AG09319 (cell line): ENCODE results near the gene YAP1.

ENCODE experiments used
- DNase-seq: peaks from one replicate; pipeline ENCODE4 v3.0.0-alpha.2; 2010; ENCODE audit warnings: low read depth; ENCODE audit errors: extremely low read depth
- TF ChIP-seq, protein P1 (sequence below): IDR thresholded peaks from 2 replicates; pipeline ENCODE4 v1.5.1; 2011; ENCODE audit warnings: low read depth, mild to moderate bottlenecking, inconsistent platforms, low read length, moderate library complexity

YAP1 gene

DNA sequence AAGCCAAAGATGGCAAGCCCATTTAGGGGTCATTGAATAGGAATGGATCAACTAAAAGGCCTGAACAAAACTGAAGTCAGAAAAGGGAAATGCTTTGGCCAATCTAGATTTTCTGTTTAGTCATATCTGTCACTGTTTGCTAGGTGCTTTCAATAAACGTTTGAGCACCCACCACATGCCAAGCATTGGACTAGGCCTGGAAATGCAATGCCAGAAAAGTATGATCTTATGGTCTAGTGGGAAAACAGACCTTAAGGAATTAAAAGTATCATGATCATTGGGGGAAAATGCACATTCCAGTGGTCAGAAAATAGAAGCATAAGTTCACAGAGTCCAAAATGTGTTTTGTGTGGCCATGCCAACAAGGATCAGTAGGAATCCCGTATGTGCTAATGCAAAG, 130.3 kb downstream of the YAP1 start:
- TF ChIP-seq, protein P1, sequence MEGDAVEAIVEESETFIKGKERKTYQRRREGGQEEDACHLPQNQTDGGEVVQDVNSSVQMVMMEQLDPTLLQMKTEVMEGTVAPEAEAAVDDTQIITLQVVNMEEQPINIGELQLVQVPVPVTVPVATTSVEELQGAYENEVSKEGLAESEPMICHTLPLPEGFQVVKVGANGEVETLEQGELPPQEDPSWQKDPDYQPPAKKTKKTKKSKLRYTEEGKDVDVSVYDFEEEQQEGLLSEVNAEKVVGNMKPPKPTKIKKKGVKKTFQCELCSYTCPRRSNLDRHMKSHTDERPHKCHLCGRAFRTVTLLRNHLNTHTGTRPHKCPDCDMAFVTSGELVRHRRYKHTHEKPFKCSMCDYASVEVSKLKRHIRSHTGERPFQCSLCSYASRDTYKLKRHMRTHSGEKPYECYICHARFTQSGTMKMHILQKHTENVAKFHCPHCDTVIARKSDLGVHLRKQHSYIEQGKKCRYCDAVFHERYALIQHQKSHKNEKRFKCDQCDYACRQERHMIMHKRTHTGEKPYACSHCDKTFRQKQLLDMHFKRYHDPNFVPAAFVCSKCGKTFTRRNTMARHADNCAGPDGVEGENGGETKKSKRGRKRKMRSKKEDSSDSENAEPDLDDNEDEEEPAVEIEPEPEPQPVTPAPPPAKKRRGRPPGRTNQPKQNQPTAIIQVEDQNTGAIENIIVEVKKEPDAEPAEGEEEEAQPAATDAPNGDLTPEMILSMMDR, result no peak
- DNase-seq, result no peak

DNA sequence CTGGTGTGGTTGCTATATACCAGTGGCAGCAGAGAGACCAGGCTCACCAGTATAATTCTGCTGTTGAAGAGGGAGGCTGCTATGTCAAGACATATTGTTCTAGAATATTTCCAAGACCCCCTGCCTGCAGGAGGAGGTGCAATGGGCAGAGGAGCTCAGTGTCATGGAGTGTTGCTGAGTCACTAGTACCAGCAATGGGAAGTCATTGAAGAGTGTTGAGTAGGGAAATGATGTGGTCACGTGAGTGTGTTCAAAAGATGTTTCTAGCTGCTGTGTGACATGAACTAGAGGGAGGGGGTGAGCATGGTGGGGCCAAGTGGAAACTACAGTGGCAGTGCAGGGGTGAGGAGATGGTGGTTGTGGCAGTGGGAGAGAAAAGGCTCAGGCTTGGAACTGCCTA, 130.8 kb downstream of the YAP1 start:
- TF ChIP-seq, protein P1, result no peak
- no peak for DNase-seq

DNA sequence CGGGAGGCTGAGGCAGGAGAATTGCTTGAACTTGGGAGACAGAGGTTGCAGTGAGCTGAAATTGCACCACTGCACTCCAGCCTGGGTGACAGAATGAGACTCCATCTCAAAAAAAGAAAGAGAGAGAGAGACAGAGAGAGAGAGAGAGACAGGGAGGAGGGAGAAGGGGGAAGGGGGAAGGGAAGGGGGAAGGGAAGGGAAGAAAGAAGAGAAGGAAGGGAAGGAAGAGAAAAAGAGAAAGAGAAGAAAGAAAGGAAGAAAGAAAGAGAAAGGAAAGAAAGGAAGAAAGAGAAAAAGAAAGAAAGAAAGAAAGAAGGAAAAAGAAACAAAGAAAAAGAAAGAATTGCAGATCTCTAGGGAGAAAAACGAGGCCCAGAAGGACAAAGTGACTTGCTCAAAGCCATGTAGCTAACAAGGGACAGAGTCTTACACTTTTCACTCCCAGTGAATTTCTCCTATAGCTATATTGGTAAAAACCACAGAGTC, 133.2 kb downstream of the YAP1 start:
- no peak for DNase-seq
- TF ChIP-seq, protein P1, result no peak

DNA sequence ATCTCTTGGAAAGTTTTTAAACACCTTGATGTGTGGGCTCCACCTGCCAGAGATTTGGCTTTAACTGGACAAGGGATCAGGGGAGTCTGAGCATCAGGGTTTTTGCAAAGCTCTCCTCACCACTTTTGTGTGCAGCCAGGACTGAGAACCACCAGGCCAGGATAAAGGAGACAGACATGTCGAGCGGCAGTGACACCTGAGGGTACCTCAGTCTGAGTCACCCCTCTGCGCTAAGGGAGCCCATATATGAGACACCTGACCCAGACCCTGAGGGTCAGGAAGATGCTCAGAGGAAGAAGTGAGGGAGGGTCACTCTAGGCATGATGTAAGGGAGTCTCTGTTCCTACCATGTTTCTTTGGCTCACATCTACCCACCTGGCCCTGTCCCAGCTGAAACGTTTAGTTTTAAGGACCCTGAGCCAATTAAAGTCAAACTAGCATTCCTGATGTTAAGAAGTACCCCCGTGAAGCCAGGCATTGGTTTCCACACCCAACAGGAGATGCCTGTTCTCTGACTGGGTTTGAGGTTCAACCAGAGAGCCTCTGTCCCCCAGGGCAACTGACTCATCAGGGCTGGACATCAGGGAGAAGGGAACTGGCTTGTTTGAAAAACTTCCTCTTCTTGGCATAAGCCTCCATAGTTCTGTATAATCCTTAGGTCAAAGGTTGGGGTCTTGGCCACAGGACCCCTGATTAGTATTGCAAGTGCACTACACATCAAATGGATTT, 134.6 kb downstream of the YAP1 start:
- DNase-seq, result no peak
- TF ChIP-seq, protein P1, result no peak

DNA sequence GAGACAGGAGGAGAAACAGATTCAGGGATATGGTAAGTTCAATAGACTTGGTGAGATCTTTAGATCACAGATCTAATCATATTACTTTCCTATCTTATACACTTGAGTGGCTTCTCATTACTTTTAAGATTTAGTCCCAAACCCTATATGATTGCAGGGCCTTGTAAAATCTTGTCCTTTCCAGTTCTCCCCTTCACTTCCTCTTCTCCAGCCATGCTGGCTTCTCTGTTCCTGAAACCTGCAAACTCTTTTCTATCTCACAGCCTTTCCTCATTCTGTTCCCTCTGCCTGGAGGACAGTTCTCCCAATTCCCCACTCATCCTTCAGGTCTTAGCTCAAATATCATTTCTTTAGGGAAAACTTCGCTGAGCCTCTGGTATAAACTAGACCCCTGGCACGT, 141.2 kb downstream of the YAP1 start:
- DNase-seq, result no peak
- TF ChIP-seq, protein P1, result no peak

DNA sequence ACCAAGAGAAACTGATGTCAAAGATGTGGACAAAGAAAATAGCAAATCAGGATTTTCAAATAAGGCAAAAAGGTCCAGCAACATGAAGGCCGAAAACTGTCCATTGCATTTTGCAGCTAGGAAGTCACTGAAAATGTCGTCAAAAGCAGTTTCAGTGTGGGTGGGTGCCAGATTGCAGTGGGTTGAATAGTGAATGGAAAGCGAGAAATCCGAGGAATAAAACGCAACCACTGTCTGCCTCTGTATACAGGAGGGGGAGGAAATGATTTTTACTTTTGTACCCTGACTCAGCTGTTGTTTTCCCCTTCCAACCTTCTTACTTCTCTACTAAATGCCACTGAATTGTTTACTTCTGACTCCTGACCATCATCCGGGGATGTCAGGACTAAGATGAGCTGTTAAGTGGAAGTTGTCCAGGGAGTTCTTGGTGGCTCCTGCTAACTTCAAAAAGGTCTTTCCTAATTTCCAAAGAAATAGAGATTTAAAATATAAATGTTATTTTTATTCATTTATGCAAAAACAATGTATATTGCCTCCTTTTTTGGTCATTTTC, 142.2 kb downstream of the YAP1 start:
- DNase-seq, result no peak

DNA sequence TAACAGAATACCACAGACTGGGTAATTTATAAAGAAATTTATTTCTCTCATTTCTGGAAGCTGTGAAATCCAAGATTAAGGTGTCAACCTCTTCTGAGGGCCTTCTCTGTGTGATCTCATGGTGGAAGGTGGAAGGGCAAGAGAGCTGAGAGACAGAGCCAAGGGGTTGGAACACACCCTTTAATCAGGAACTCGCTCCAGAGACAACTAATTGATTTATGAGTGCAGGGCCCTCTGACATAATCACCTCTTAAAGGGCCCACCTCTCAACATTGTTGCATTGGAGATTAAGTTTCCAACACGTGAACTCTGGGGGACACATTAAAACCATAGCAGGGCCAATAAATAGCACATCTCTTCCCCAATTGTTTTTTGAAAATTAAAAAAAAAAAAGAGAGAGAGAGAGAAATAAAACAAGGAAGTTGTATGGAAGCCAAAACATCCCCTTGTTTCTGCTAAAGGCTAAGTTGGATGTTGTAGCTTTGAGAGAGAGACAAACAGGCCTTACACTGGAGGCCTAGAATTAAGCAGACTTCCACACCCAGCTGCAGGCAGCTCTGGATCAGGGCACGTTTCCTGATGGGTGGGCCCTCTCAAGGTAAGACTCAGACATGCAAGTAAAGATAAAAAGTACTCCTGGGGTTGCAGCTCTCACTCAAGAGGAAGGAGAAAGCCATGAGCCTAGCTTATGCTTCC, 142.9 kb downstream of the YAP1 start:
- TF ChIP-seq, protein P1, result no peak
- no peak for DNase-seq

More for the DNA sequence above, 142.2 kb downstream of the YAP1 start:
- TF ChIP-seq, protein P1, result no peak
